Measurements from ENCODE around the gene AFAP1L2.
A peak's percentile ranks its signal among the peaks of the same experiment; 100 is the strongest.
"Not testable (repeated sequence)": the region's sequence is repeated elsewhere in the genome, so short reads cannot be mapped to it uniquely, and the experiment has no call there.

The AFAP1L2 gene

DNA sequence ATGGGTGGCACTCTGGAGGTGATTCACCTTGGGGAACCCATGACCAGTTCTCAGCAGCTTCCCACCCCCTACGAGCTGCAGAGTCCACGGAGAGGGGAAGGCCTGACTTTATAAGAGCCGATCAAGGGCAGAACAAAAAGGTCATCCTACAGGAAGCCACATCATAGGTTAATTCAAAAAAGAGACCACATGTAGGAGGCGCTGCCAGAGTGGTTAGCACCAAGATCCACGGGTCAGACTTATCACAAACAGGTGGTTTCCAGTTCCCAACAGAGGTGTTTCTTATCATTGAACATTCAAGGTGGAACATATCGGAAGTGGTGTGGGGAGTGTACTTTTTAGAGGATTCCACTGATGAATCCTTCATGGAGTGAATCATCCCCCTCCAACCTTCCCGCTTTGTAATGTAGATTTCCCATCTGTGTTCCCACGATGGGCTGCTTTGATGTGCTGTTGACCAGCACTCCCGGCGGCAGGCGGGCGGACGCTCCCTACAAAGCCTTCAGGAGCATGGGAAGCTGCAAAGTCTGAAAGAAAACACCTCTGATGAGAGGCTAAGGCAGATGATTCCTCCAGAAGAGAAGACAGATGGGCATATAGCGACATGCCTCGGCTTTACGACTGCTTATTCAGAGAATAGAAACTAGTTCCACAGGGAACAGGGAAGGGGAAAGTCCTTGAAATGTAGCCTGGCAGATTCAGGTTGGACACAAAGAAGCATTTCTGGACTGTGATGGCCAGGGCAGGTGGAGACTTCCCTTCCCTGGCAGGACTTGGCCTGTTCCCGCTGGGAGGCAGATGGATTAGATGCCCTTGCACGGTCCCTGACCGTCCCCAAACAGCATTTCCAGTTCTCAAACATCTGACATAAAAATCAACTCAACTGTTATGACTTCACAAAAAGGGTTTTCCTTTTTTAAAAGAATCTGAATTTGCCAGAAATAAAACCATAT is 66.5 kb downstream of the AFAP1L2 start:
- no peak for DNase-seq

- no peak for DNase-seq
Measured at GRCh38 chr10:114336823-114337509, 67.3 kb downstream of the AFAP1L2 start.

- no peak for DNase-seq
Measured at GRCh38 chr10:114335614-114336013, 68.7 kb downstream of the AFAP1L2 start.

DNA sequence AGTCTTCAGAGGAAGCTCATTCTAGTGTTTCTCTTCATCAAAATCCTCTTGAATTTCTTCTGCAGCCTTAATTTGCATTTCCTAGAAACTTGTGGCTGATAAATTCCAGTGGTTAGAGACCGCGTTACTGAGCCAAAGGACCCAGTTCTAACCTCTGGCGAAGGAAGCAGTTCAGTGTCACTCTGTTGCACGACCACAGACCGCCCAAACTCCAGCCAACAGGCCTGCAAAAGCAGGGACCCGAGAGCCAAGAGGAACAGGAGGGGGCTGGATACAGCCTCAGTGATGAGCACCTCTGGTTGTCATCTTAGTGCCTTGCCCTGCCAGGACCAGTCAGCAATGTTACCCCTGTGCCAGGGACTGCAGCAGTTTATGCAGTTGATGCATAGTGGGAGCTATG is 70.0 kb downstream of the AFAP1L2 start:
- no peak for DNase-seq

DNA sequence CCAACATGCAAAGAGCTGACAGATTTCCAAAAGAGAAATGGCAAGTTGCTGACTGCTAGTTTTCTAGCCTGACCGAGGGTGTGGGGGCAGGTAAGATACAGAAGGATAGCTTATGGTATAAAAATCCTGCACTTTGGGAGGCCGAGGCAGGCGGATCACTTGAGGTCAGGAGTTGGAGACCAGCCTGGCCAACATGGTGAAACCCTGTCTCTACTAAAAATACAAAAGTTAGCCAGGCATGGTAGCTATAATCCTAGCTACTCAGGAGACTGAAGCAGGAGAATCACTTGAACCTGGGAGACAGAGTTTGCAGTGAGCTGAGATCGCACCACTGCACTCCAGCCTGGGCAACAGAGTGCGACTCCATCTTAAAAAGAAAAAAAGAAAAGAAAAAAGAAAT is 70.9 kb downstream of the AFAP1L2 start:
- DNase-seq: not testable (repeated sequence)

DNA sequence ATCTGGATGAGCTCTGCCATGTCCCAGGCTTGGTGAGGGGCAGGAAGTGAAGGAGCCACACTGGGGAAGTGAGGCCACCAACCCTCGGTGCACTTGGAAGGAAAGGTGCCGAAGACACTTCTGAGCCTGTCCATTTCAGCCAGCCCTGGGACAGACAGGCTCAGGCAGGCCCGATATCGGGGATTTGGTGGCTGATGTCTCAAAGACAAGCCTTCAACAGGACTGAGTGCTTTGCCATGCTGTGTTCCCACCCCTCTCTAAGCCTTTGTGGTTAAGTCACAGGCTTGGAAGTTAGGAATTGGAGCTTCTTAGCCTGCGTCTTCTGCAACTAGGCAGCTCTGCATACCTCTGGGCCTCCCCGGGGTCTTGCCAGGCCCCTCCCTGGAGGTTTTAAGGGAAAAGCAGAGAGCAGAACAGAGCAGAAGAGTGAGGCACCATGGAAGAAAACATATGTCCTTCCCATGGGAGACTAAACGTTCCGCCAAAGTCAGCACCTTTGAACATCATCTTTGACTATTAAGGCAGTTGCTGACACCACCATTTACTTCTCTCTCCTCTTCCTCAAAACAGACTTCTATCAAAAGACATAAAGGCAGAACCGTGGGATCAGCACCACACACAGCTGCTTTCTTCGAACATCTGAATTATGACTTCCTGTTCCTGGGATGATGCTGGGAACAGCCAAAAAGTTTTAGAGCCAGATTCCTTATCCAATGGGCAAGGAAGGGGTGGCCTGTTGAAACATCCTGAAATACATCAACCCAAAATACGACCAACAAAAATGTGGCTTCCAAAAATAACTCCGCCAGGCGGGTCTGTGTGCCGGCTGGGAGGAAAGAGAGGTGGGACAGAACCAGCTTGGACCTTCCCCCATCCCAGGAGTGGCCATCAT is 71.8 kb downstream of the AFAP1L2 start:
- DNase-seq: no peak

DNA sequence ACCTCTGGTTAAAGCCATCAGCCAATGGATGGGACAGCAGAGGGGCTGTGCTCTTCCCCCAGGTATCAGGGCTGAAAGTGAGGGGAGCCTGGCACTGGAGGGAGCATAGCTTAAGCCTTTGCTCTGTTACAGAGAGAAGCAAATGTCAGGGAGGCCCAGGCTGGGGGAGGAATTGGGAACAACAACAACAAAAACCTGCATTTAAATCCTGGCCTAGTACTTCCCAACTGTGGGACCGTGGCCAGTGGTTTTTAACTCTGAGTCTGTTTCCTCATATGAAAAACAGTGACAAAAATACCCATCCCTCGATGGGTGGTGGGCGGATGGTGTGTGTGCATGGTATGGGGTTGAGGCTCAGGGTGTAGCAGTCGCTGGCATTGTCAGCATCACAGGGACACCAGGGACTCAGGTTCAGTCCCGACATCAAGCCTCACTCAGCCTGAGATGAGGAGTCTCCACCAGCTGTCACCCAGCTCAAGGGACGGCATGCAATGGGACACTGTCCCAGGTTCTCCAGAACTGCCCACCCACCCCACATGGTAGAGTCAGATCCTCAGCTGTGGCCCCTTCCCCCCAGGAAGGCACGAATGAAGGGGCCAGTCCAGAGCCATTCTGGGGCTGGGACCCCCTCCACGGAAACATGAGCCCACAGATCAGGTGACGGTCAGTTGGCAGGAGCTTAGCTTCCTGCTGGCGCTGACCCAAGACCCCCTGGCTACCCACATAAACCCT is 74.5 kb downstream of the AFAP1L2 start:
- DNase-seq: no peak

- peak in 31 of 56 donors; percentile 4 to 64 (median 19) for DNase-seq
Measured at GRCh38 chr10:114328874-114329273, 75.4 kb downstream of the AFAP1L2 start.

- no peak for DNase-seq
Measured at GRCh38 chr10:114328441-114328812, 75.9 kb downstream of the AFAP1L2 start.

GRCh38 chr10:114327537-114328440 is 76.5 kb downstream of the AFAP1L2 start:
- no peak for DNase-seq

GRCh38 chr10:114326795-114327194 is 77.5 kb downstream of the AFAP1L2 start:
- DNase-seq: no peak

GRCh38 chr10:114323023-114323422 is 81.3 kb downstream of the AFAP1L2 start:
- no peak for DNase-seq

- no peak for DNase-seq
Measured at GRCh38 chr10:114322344-114322743, 82.0 kb downstream of the AFAP1L2 start.

DNA sequence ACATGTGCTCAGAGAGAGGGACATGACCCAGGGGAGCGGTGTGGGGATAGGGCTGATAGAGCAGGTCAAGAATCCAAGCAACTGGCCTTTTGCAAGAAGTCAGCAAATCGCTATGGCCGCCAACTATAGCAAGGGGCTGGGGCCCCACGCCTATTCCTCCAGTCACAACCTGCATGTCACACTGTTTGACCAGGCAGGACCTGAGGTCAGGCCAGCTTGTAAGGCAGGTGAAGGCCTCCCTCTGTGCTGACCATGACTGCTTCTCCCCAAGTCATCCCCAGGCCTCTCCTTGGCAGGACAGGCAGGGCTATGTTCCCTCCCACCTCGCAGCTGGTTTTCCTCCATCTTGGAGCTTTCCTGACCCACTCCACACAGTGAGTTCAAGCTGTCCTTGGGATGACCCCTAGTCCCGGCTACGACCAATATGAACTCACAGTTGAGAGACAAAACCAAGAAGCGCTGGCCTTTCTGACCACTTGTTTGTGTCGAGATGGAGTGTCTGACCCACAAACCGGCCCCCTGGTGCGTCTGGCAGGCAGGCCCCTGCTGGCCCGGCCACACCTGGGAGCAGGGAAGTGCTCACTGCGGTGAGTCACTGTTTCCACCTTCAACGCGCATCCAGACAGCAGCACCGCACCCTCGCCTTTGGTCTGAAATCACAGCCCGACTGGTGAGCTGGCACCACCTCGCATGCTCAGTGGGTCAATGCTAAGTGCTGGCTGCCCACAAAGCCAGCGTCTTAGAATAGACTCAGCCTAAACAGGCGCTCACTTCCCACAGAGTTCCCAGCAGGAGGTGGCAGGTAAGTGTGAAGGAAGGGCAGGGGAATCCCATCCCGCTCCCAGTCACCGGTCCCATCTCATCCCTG is 83.8 kb downstream of the AFAP1L2 start:
- DNase-seq: no peak

DNA sequence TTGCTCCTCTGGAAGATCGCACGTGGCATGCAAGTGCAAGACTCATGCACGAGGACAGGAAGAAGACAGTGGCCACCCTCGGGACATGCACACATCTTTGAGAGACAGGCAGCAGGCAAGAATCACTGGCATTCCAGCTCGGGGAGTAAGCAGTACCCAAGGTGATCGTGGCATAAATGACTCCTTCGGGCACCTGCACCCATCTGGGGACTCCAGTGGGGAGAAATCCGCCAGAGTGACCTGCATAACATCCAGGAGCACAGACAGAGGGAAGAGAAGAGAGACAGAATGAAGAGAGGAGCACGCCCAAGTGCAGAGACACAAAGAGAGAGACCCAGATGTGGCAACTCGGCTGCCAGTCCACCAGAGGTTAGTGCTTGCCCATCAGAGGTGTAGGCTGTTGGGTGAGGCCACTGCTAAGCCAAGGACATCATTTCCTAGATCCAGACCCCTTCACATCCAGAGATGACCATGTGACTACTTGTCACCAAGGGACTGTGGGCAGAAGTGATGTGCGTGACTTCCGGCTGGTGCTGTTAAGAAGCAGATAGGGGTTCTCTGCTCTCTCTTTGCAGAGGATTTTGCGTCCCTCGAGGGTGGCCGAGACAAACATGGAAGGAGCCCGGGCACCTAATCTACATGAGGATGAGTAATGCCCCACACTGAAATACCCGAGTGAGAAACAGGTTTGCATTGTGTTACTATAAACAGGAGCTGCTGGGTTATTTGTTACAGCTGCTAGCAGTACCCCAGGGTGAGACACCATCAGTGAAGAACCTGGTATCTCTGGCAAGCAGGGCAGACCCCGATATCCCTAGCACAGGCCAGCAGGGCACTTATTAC is 84.7 kb downstream of the AFAP1L2 start:
- no peak for DNase-seq

GRCh38 chr10:114316744-114317143 is 87.6 kb downstream of the AFAP1L2 start:
- DNase-seq: no peak

GRCh38 chr10:114315566-114316420 is 88.5 kb downstream of the AFAP1L2 start:
- DNase-seq: no peak

Data from amygdala (tissue), 56 donors.